ENCODE measurements around the gene UBE2F.
"Not testable (repeated sequence)": the region's sequence is repeated elsewhere in the genome, so short reads cannot be mapped to it uniquely, and the experiment has no call there.

The UBE2F gene

DNA sequence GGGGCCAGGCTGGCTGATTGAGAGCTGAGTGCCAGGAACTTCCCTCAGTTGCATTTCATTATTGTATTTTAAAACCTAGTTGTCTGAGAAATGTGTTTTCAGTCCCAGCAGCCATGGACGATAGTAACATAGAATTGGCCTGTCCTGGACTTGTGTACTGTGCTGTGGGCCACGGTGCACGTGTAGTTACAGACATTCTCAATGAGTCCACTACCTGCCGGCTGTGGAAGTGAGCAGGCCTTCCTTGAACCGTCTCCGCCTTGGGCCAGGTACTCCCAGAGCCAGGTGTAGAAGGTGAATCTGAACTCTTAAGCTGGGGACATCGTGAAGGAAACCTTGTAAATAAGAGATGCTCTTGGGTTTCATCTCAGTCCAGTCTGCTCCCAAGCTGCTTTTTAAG lies 47.0 kb downstream of the UBE2F start:
- in situ Hi-C loops (cut with MboI; ENCODE audit: low sequenced_read_pairs) = no loop called here

DNA sequence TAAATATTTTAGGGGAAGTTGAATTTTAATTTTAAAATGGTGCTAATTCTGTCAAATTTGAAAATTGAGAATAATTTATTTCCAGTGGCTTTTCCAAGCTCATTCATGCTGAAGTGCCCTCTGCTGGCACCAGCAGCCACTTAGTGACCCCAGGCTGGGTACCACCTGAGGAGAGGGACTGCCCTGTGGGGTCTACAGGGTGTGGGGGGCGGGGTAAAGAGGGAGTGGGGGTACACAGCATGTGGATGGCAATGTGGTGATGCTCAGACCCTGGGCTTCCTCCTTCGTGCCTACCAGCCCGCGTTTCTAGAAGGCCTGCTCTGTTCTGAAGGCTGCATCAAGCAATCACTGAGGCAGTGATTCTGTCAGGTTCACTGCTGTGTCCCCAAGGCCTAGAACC lies 48.9 kb downstream of the UBE2F start:
- in situ Hi-C loops (cut with MboI; ENCODE audit: low sequenced_read_pairs) = no loop called here

DNA sequence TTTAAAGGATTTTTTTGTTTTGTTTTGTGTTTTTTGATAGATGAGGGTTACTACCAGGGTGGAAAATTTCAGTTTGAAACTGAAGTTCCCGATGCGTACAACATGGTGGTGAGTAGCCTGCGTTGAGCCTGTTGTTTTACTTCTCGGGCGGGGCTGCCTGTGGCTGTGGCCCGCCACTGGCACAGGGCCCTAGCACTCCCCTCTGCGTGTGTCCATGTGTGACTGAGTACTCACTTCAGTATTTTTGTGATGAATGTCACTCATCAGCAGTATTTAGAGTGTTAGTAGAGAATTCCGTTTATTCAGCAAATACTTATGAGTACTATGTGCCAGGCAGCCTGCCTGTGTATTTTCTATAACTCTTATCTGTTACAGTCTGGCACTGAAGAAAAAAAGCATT lies 49.7 kb downstream of the UBE2F start:
- in situ Hi-C loops (cut with MboI; ENCODE audit: low sequenced_read_pairs) = no loop called here

DNA sequence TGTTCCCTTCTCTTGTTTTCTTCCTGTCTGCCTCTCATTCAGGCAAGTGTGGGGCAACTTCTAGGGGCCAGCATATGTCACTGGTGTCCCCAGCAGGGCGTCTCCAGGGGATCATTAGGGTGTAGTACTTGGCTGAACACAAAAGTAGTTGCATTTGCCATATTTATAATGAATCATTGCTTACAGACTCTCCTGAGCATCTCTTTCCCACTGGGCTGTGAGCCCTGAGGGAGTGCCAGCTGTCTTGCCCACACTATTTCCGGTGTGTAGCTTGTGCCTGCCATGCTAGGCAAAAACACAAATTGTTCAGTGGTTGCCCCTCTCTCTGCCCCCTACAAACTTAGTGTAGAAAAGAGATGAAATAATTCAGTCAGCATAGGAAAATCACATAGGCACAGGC lies 53.1 kb downstream of the UBE2F start:
- in situ Hi-C loops (cut with MboI; ENCODE audit: low sequenced_read_pairs) = no loop called here

DNA sequence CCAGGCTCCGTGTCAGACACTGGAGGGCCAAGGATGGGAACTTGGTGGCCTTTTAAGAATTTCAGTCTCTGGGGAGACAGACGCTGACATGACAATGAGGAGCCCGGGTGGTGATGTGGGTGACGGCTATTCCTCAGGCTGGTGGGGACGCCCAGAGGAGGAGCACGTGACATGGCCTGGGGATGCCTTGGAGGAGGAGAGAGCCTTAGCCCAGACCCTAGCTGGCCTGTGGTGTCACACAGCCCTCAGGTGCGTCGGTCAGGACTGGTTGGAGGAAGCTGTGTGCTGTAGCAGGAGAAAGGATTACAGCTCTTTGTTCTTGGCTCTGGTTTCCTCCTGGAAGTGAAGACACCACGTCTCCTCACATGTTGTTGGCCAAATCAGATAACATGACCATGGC lies 54.0 kb downstream of the UBE2F start:
- in situ Hi-C loops (cut with MboI; ENCODE audit: low sequenced_read_pairs) = no loop called here

DNA sequence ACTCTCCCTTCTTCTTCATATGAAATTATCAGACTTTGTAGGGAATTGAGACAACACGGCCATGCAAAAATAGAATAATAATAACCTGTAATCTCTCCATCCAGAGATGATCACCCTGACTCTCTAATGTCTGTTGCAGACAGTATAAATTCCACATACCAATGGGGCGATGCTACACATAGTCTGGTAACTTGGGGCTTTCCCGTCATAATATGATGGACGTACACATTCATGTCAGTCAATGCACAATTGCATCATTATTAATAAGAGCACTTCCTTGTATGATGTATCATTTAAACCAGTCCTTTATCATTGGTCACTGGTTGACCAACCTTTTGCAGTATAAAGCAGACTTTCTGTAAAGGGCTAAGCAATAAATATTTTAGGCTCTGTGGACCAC lies 54.5 kb downstream of the UBE2F start:
- in situ Hi-C loops (cut with MboI; ENCODE audit: low sequenced_read_pairs) = no loop called here

DNA sequence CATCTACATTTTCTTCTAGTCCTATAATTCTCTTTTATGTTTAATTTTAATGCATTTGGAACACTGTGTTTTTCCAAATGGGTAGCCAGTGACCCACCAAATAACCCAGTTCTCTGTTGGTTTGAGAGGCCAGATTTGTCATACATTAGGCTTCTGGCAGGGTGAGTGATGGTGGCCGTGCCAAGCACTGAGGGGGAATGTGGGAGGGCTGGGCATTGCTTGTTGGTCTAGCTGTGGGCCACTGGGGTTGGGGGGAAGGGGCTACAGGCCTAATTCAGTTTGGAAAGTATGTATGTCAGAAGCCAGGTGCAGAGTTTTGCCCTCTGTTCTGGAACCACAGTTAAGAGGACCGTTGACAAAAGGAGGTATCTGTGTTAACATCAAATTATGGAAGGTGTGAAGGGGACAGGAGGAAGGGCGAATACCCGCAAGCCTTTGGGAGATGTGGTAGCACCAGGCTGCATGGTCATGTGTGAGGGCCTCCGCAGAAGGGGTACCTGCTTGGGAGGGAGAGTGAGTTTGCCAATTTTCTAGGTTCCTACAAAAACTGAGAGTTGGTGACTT lies 55.9 kb downstream of the UBE2F start:
- in situ Hi-C loops (cut with MboI; ENCODE audit: low sequenced_read_pairs) = no loop called here

DNA sequence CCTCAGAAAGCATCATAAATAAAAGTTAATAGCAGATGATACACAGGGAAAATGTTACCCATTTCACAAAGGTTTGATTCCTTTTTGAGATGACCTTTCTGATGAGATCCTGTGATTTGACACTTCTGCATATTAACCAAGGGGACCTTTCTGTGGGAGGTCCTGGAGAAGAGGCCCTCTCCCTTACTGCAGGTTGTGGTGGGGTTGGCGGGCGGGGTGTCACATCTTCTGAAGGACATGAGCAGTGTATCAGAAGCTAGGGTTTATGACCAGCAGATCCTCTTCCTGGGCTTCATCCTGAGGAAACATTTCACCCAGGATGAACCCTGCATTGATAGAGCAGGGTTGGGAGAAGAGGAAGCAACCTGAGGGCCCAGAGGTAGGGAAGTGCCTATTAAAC lies 56.8 kb downstream of the UBE2F start:
- in situ Hi-C loops (cut with MboI; ENCODE audit: low sequenced_read_pairs) = no loop called here

DNA sequence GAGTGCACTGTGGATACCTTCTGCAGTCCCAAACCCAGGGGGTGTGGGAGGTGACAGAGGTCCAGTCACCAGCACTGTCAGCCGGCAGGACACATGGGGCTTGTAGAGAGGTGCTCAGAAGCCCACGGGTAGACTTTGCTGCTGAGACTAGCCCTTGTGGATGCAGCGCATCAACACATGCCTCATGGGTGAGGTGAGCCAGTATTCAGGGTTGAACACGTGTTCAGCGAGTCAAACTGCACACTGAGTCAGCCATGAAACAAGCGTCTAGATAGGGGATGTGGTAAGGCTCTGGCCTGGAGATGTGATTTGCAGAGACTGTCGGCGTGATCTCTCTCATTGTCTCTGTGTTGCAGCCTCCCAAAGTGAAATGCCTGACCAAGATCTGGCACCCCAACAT lies 58.2 kb downstream of the UBE2F start:
- in situ Hi-C loops (cut with MboI; ENCODE audit: low sequenced_read_pairs) = no loop called here

DNA sequence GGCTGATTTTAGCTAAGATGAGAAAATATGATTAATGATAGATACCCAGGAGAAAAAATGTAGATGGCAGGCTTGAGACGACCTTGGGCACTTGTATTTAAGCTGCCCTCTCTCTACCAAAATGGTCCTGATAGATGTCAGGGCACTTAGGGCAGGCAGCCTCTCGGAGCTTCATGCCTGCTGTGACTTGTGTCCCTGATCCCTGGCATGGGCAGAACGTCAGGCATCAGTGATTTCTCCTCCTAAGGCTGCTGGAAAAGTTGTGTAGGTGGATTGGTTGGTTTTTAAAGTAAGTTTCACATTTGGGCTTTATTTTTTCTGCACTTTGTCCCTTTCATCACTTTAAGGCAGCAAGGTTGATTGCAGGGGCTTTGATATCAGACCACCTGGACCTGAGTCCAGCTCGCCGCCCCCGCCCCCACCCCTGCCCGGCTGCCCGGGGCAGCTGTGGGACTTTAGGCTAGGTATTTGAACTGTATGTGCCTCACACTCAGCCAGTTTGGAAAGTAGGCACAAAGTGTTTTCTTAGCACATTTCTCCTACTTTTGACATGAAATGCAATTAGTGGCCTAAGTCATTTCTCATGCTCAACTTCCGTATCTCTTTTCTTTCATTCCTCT lies 59.0 kb downstream of the UBE2F start:
- in situ Hi-C loops (cut with MboI; ENCODE audit: low sequenced_read_pairs) = no loop called here

DNA sequence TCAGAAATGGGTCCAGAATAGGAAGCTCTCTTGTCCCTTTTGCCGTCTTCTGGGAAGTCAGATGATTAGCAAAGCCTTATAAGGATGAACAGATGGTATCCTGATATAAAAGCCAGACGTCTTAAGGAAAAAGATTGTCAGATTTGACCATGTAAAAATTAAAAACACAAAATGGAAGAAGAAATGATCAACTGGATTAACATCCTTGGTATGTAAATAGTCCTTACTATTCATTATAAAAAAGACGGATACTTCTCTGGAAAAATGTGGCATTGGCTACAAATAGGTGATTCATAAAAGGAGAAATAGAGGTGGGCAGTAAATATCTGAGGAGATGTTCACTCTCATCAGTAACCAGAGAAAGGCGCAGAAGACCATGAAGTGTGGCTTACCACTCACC lies 60.2 kb downstream of the UBE2F start:
- in situ Hi-C loops (cut with MboI; ENCODE audit: low sequenced_read_pairs) = no loop called here

DNA sequence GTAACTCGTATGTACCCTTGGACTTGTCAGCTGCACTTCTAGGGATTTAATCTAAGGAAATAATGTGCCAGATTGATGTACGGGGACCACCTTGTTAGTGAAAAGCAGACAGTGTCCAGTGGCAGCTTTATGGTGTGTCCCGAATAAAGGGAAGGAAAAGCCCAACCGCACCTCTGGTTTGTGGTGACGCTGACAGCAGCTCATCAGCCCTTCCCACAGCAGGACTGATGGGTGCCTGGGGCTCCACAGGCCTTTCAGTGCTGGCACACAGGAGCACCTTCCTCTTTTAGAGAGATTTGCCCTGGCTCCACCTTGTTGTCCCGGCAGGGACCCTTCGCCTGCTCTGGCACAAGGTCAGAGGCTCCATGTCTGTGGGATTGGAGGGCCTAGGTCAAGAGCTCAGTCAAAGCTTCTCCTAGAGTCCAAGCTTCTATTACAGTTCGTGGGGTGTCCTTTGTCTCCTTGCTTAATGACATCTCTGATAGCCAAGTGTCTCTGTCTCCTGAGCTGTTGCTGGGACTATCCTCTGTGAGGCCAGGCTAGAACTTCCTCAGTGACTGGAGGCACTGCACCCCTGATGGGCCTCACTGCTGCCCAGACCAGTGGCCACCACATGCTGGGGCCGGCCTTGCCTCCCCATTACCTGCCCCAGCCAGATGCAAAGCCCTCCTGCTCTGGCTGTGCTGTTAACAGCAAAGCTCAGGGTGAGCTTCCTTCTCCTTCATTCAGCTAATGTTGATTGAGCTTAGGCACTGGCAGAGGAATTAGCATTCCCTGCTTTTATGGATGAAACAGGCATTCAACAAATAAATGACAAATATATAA lies 61.0 kb downstream of the UBE2F start:
- in situ Hi-C loops (cut with MboI; ENCODE audit: low sequenced_read_pairs) = no loop called here

DNA sequence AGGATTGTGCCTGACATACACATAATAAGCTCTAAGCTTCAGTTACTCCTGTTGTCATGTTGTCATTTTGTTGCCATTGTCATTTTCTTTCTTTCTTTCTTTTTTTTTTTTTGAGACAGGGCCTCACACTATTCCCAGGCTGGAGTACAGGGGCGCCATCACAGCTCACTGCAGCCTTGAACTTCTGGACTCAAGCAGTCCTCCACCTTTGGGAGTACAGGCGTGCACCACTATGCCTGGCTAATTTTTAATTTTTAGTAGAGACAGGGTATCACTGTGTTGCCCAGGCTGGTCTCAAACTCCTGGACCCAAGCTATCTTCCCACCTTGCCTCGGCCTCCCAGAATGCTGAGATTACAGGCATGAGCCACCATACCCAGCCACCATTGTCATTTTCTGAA lies 63.0 kb downstream of the UBE2F start:
- in situ Hi-C loops (cut with MboI; ENCODE audit: low sequenced_read_pairs) = no loop called here

DNA sequence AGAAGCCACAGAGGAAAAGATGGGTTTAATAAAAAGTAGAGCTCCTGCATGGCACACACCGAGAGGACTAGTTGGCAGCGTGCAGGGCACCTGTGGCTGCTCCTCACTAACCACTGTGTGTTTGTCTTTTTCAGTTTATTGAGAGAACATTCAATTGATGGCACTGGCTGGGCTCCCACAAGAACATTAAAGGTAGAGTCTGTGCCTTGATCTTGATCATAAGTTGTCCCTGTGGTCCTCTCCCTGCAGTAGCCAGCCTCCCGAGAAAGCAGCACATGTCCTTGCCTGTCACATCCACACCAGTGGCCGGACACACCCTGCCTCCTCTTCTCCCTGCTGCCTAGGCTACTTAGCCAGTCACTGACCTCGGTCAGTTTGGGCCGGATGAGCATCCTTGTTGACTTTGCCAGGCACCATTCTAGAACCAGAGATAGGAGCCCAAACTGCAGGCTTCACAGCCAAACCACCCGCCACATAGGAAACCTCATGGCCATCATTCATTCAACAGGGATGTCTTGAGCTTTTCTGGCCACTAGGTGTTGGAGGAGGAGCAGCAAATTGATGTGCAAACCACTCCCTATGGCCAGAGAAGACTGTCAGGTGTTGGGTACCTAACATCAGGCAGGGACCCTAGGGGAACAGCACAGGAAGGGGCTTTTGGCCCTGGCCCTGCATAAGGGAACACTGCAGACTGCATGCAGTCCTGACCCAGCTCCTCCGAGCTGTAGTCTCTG lies 63.8 kb downstream of the UBE2F start:
- in situ Hi-C loops (cut with MboI; ENCODE audit: low sequenced_read_pairs) = no loop called here

DNA sequence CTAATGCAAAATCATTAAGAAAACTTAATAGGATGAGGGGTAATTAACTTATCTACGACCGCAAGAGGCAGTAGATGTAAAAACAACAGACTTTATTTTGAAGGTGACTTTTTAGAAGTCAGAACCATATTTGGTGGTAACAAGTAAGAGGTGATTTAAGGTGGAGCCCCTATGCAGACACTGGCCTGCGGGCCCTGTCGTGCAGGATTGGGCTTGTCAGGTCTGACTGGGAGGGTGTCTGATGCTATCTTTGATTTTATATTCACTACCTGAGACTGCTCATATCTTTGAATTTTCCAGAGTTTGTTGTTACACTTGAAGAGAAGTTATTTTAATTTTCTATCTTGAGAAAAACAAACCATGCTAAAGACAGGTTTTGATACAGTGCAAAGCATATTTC lies 64.9 kb downstream of the UBE2F start:
- in situ Hi-C loops (cut with MboI; ENCODE audit: low sequenced_read_pairs) = no loop called here

DNA sequence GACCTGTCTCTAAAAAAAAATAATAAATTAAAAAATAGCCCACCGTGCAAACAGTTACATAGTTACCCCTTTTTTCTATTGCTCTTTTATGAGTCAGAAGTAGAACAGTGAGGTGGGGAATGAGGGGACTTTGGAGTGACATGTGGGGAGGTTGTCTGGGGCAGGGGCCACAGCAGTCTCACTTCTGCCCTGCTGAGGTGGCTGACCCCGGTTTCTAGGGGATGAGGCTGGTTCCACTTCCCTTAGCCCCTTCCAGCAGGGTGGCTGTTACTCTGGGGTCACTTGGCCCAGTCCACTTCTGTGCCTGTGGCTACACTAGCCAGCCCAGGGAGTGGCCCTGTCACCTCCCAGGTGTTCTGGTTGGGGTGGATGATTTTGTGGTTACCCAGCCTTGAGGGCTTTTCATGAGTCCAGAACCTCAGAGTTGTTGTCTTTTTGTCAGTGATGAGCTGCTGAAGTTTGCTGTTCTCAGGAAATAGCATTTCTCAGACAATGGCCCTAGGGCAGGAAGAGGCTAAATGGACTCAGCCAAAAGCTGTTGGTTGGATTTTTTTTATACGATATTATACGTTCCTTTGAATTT lies 66.0 kb downstream of the UBE2F start:
- in situ Hi-C loops (cut with MboI; ENCODE audit: low sequenced_read_pairs) = no loop called here

DNA sequence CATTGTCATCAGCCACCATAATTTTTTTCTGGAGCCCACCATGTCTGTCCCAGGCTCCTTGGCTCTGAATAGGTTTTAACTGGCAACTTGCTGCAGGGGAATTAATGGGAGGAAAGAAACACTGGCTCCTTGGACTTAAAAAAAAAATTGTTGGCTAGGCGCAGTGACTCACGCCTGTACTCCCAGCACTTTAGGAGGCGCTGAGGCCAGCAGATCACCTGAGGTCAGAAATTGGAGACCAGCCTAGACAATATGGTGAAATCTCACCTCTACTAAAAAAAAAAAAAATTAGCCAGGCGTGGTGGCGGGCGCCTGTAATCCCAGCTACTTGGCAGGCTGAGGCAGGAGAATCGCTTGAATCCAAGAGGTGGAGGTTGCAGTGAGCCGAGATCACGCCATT lies 67.2 kb downstream of the UBE2F start:
- in situ Hi-C loops (cut with MboI; ENCODE audit: low sequenced_read_pairs) = not testable (repeated sequence)

DNA sequence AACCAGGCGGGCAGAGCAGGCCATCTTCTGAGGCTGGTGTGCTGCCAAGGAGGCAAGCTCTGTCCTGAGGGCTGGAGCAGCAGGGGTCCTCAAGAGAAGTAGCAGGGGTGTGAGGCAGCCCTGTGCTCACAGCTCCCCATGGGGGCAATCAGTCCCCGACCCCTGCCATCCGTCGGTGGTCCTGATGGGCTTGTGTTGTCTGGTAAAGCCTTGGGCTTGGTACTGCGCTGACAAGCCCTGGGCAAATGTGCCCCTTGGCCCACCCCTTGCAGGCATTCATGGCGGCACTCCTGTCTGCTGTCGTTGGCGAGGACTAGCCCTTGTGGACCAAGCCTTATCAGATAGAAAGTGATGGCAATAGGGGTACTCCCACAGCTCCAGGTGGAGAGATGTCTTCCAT lies 71.4 kb downstream of the UBE2F start:
- in situ Hi-C loops (cut with MboI; ENCODE audit: low sequenced_read_pairs) = no loop called here

DNA sequence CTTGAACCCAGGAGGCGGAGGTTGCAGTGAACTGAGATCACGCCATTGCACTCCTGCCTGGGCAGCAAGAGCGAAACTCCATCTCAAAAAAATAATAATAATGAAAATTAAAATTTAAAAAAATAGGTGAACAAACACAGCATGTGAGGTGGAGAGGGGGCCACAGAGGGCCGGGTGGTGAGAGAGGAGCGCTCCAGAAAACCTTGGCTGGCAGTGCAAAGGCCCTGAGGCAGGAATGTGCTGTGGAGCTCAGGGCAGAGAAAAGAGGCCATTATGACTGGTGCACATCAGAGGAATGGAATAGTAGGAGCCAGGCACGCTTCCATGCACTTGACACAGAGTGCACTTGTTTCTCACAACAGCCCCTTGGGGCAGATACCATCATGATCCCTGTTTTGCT lies 72.3 kb downstream of the UBE2F start:
- in situ Hi-C loops (cut with MboI; ENCODE audit: low sequenced_read_pairs) = no loop called here

DNA sequence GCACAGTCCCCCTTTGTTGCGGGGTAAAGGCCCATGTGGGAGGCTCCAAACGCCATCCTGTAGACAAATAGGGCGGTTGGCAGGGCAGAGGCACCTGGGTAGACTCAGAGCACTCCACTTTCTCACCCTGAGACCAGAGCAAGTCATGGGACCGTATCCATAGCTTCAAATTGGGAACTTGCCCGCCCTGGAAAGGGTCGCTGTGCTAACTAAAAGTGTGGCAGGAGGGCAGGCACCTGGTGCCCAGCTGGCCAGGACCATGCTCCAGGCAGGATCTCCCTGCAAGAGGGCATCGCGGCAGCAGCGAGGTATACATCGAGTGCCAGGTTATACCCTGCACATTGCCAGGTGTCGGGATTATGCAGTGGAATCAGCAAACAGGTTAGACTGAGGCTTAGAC lies 73.2 kb downstream of the UBE2F start:
- in situ Hi-C loops (cut with MboI; ENCODE audit: low sequenced_read_pairs) = no loop called here

DNA sequence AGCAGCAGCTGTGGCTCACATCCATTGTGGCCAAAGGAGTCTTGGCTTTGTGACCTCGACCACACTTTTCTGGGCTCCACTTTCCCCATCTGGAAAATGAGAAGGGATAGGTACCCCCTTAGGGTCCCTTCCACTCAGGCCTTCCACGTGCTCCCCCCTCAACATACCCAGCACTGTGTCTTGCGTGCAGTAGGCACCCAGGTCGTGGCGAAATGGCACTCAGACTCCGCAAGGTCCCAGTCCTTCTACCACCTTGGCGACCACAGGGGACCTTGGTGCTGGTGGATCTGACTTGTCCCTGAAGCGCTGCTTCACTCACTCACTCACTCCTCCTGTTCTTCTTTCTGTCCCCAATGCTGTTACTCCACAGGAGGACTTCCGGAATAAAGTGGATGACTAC lies 74.1 kb downstream of the UBE2F start:
- in situ Hi-C loops (cut with MboI; ENCODE audit: low sequenced_read_pairs) = no loop called here

Data from HL-60/S4 (cell line).